Nephron (organoid): ENCODE results near the gene SLC6A11.

Source experiments
- H3K27ac Mint-ChIP-seq, 3 experiments: 2 replicates each; pipeline ENCODE4 v1.8.0; 2020; ENCODE audit warnings: mixed read lengths in 3 of 3, mild to moderate bottlenecking in 2 of 3, moderate library complexity in 1 of 3
- H3K27me3 Mint-ChIP-seq: 2 replicates; pipeline ENCODE4 v1.8.0; 2021; ENCODE audit warnings: low read depth, mild to moderate bottlenecking, moderate library complexity, mixed read lengths
- H3K36me3 Mint-ChIP-seq: 2 replicates; pipeline ENCODE4 v1.8.0; 2020; ENCODE audit warnings: low read depth, mixed read lengths
- H3K4me1 Mint-ChIP-seq: 2 replicates; pipeline ENCODE4 v1.8.0; 2020; ENCODE audit warnings: mixed read lengths
- H3K4me3 Mint-ChIP-seq, 3 experiments: 2 replicates each; pipeline ENCODE4 v1.8.0; 2020; ENCODE audit warnings: mild to moderate bottlenecking in 3 of 3, mixed read lengths in 3 of 3, moderate library complexity in 2 of 3
- H3K9me3 Mint-ChIP-seq: 2 replicates; pipeline ENCODE4 v1.8.0; 2020; ENCODE audit warnings: mixed read lengths
- CTCF ChIP-seq, 3 experiments: fragments of 200-600 bp; sonication (generic); IDR thresholded peaks; one replicate each; pipeline ENCODE4 v1.5.0; 2021; ENCODE audit warnings: antibody characterized with exemption in 3 of 3; ENCODE audit not compliant: unreplicated experiment in 3 of 3

SLC6A11 gene

GRCh38 chr3:10835406-10835805 lies 19.4 kb downstream of the SLC6A11 start:
- Mint-ChIP-seq H3K9me3 (no peaks in the 10 kb centered on the region), H3K27ac (no peak overlapping the region), H3K36me3 (no peaks in the 10 kb centered on the region), H3K27me3 (peaks cover 46% of the 10 kb centered on the region), H3K4me1 (no peaks in the 10 kb centered on the region), H3K4me3 (no peak overlapping the region)
- no peak for TF ChIP-seq CTCF (IDR thresholded peaks at IDR 0.05; ENCODE audit: unreplicated experiment in 3 of 3)

GRCh38 chr3:10836676-10837075 lies 20.6 kb downstream of the SLC6A11 start:
- H3K4me3 Mint-ChIP-seq, result no peak overlapping the region
- no peaks in the 10 kb centered on the region for H3K9me3 Mint-ChIP-seq
- H3K4me1 Mint-ChIP-seq, result no peaks in the 10 kb centered on the region
- H3K27me3 Mint-ChIP-seq, result peaks cover 50% of the 10 kb centered on the region
- H3K27ac Mint-ChIP-seq, result no peak overlapping the region
- H3K36me3 Mint-ChIP-seq, result no peaks in the 10 kb centered on the region
- no peak for TF ChIP-seq CTCF (IDR thresholded peaks at IDR 0.05; ENCODE audit: unreplicated experiment in 3 of 3)

DNA sequence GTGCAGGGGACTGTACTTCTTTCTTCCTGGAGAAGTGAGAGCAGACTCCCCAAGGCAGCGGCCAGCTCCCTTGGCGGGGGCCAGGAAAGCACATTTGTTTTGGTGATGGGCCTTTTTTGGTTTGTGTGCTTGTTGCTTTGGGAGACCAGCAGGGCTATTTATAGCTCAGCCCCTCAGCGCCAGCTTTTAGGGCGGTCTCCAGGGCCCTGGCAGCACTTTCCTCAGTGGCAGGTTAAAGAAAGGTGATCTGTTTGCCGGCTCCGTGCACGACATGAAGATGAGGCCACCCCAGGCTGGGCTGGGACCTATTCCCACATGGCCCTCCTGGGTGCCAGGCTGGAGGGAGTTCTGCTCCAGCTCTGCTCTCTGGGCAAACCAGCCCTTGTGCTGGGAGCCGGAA lies 21.8 kb downstream of the SLC6A11 start:
- Mint-ChIP-seq H3K9me3 (no peaks in the 10 kb centered on the region), H3K36me3 (no peaks in the 10 kb centered on the region), H3K27ac (no peak overlapping the region), H3K4me3 (no peak overlapping the region), H3K4me1 (no peaks in the 10 kb centered on the region), H3K27me3 (peaks cover 60% of the 10 kb centered on the region)
- no peak for TF ChIP-seq CTCF (IDR thresholded peaks at IDR 0.05; ENCODE audit: unreplicated experiment in 3 of 3)

- Mint-ChIP-seq H3K27me3 (peaks cover 63% of the 10 kb centered on the region), H3K4me1 (no peaks in the 10 kb centered on the region), H3K27ac (no peak overlapping the region), H3K4me3 (no peak overlapping the region), H3K36me3 (no peaks in the 10 kb centered on the region), H3K9me3 (no peaks in the 10 kb centered on the region)
- no peak for TF ChIP-seq CTCF (IDR thresholded peaks at IDR 0.05; ENCODE audit: unreplicated experiment in 3 of 3)
Observed at GRCh38 chr3:10839167-10839566, 23.1 kb downstream of the SLC6A11 start.

DNA sequence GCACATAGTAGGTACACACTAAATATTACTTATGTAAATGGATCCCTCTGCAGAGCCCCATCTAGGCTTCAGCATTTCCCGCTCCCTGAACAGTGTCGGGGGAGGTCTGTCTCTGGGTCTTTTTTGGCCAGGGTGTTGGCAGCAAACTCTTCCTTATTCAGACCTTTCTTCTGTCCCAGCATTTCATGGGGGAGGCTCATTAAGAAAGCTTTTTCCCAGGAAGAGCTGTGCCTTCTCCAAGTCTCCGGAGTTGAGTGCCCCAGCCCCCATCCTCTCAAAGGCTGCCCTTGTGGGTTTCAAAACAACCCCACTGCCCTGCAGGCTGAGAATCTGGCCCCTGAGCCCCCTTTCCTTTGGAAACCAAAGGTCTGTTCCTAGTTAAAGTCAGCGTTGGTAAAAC lies 25.1 kb downstream of the SLC6A11 start:
- H3K4me1 Mint-ChIP-seq, result peaks cover 6% of the 10 kb centered on the region
- H3K27me3 Mint-ChIP-seq, result peaks cover 68% of the 10 kb centered on the region
- no peaks in the 10 kb centered on the region for H3K9me3 Mint-ChIP-seq
- H3K4me3 Mint-ChIP-seq, result no peak overlapping the region
- no peaks in the 10 kb centered on the region for H3K36me3 Mint-ChIP-seq
- TF ChIP-seq CTCF (IDR thresholded peaks at IDR 0.05; ENCODE audit: unreplicated experiment in 3 of 3), result no peak
- no peak overlapping the region for H3K27ac Mint-ChIP-seq

DNA sequence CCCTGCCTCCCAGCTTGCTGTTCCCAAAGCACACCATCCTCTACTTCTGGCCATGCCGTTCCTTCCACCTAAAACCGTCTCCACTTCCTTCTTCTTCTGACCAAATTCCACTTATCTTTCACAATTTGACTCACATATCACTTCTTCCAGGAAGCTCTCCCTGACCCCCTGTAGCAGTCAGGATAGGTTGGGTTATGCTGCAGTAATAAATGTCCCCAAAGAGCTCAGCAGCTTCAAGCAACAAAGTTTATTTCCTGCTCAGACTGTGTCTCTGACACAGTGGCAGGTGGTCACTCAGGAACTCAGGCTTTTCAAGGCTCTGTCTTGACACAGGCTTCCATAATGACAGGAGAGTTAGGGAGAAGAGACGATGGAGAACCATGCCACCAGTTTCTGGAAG lies 27.4 kb downstream of the SLC6A11 start:
- Mint-ChIP-seq H3K4me3 (no peak overlapping the region), H3K36me3 (no peaks in the 10 kb centered on the region), H3K4me1 (peaks cover 6% of the 10 kb centered on the region), H3K27ac (no peak overlapping the region), H3K27me3 (peaks cover 65% of the 10 kb centered on the region), H3K9me3 (no peaks in the 10 kb centered on the region)
- TF ChIP-seq CTCF (IDR thresholded peaks at IDR 0.05; ENCODE audit: unreplicated experiment in 3 of 3), result no peak
